T47D (cell line): ENCODE measurements around the gene SRSF4.
"Not testable (repeated sequence)": the region's sequence is repeated elsewhere in the genome, so short reads cannot be mapped to it uniquely, and the experiment has no call there.

ENCODE experiments used
- DNase-seq, 2 experiments: peaks; one replicate each; pipeline versions ENCODE4 v3.0.0 to v3.0.0-alpha.2; 2011 to 2012; ENCODE audit warnings: low read depth in 1 of 2, low spot score in 1 of 2
- JUND ChIP-seq: IDR thresholded peaks from 2 replicates; pipeline ENCODE4 v1.6.1; 2012; ENCODE audit warnings: low read depth
- in situ Hi-C: cut with HindIII; loops from 2 replicates; pipeline ENCODE4 v1.10.0; 2016; ENCODE audit warnings: low sequenced_read_pairs, low pct_unique_long_range_greater_than_20kb

Gene SRSF4

DNA sequence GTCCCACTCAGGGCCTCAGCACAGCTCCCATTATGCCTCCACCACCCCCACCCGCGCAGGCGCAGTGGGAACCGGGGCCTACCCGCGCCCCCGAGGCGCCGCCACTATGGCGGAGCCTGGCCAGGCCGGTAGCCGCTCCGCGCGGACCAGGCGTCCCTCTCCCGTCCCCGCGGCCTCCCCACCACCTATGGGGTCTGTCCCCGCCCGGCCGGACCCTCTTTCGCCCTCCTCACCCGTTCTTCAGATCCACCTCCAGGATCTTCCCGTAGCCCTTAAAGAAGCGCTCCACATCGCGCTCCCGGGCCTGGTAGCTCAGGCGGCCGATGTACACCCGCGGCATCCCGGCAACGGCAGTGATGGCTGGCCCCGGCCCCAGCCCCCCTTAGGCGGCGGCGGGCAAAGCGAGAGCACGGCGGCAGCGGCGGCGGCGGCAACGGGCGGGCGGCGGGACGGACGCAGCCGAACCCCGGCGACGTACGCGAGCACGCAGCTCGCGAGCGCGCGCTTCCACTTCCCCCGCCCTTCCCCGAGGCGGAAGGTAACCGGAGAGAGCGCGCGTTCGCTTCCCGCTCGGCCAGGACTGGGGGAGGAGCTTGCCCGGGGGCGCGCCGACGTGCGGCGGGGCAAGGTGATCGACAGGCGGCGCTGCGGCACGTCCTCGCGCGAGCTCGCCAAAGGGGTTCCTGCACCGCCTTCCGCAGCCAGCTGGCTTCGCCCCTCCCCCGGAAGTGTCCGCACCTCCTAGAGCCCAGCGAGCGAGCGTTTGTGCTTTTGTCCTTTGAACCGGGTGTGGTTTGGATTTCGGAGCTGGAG, at the start of gene SRSF4:
Gene SRSF4 (minus strand): TSS at position 488 of the 813 bp plus-strand sequence. CDS start 148 bp downstream, at position 340.
- no peak for TF ChIP-seq JUND
- in situ Hi-C loops: no loop called here
- peak; percentile 86 to 97 for DNase-seq

DNA sequence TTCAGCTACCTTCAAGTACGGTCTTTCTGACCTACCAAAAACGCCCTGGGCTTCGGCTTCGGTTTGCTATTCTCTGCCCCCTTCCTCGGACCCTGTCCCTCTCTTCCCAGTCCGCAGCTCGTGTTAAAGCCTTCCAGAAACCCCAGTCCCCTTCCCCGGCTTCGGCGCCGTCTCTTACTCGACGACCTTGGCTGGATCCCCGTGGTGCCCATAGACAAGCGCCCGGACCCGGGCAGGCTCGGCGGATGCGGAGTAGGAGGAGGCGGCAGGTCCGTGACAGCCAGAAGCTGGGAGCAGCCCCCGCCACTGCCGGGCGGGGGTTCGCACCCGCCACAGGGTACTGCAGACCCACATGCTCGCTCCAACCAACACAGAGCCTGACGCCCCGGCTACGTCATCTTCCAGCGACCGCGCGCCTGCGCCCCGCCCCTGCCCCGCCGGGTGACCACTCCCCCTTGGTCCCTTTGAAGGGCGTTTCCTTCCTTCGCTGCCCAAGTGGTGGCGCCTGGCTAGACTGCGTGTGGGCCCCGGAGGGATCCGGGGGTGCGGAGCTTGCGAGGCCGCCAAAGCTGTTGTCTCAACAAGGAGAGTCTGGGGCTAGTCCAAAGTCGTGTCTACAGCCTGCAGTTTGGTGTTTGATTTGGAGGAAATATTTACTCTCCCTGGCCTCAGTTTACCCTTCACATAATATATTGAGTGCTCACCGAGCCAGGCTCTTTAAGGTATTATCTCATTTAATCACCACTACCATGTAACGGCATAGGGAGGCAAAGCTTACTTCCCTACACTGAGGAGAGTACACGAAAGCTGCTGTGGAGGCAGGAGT, 49.1 kb upstream of the SRSF4 start, which contains the start of gene MECR:
Gene MECR (minus strand): TSS at position 382 of the 826 bp plus-strand sequence. CDS start 28 bp downstream, at position 354.
- in situ Hi-C loops: no loop called here
- no peak for TF ChIP-seq JUND

DNA sequence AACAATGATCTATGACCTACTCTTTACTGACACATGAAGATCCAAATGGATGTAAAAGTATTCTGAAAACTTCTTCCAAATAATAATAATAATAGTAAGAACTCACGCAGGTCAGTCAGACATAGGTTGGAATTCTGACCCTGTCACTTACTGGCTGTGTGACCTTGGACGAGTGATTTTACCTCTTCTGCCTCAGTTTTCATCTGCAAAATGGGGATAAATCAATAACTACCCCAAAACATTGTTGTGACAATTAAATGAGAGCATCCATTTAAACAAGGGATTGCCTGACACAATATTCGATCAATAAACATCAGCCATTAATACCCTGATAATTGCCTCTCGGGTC, 48.5 kb upstream of the SRSF4 start:
- no peak for TF ChIP-seq JUND
- no peak for DNase-seq
- in situ Hi-C loops: no loop called here

More for the DNA sequence above, 49.1 kb upstream of the SRSF4 start, which contains the start of gene MECR:
- peak; percentile 81 to 92 for DNase-seq

DNA sequence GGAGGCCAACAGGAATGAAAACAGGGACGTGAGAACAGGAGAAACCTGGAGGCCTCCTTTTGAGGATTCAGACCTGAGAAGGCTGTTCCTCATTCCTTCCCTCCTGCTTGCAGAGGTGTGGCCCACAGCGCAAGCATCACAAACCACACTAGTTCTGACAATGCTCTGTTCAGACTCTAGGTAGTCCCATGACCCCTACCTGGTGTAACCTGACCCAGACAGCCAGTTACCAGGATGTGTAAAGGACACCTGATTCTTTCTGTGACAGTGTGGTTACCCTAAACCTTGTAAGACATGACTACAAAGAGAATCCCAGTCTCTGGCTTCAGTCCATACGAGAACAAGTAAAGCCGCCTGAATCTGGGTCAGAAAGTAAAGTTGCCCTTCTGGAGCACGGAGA, 45.8 kb upstream of the SRSF4 start:
- peak in 1 of 2 experiments; percentile 92 for DNase-seq
- in situ Hi-C loops: no loop called here
- TF ChIP-seq JUND: no peak

DNA sequence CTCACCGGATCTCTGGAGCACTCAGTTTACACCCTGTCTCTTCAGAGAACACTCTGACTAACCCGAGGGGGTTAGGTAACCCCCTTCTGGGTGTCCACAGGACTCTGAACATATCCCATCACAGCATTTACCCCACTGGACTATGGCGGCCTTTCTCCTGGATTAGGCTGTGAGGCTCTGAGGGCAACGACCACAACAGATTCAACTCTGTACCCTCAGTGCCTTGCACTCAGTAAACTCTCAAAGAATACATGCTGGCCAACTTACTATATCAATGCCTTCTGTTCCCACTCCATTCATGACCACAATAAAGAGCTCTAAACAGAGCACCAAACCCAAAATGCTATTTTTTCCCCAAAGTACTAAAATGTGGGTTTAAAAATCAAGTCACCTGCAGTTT, 43.7 kb upstream of the SRSF4 start:
- in situ Hi-C loops: no loop called here
- no peak for TF ChIP-seq JUND
- no peak for DNase-seq

DNA sequence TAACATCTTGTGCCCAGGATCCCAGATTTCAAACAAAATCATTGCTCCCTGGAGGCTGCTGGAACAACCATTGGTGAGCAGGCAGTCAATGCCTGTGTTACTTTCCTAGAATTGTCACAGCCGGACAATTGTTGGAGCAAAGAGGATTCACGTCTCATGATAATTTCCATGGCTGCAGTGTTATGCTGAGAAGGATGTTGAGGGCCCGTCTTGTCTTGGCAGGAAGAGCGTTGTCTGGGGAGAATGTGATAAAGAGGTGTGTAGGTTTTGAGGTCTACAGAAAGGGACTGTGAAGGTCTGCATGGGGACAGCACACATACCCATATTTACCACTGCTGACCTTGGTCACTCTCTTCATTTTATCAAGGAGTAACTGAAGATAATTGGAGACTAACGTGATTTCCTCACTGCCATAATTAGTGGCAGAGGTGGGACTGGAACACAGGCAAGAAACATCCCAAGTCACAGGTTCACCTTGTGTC, 42.7 kb upstream of the SRSF4 start:
- in situ Hi-C loops: no loop called here
- no peak for TF ChIP-seq JUND
- no peak for DNase-seq

DNA sequence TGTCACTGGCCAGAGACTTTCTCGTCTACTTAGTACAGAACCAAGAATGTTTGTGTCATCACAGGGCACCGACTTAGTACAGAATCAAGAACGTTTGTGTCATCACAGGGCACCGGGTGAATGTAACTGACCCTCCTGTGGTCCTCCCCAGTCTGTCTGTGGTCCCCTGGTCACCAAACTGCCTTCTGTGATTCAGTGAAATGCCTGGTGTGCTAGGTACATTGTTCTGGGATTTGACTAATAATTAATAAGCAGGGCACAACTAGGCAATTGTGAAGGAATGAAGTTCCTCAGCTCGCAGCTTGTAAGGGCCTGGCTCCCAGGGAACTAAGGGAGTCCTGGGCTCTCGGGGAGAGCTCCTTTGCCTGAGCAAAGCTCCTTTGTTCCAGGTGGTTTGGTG, 41.8 kb upstream of the SRSF4 start:
- DNase-seq: no peak
- no peak for TF ChIP-seq JUND
- in situ Hi-C loops: no loop called here

DNA sequence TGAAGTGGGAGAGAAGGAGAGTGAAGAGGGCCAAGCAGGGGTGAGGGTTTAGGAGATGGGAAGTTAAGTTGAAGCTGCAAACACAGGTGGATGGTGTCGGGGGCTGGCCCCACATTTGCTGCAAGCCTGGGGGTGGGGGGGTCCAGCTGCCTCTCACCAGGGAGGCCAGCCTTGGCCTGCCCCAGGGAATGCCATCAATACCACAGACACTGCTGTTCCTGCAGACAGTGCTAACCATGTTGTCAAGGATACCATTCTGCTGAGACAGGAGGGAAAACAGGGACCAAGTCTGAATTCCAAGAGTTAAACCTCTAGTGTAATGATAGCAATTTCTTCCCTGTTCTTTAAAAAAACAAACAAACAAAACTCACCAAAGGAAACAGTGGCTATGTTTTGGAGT, 41.0 kb upstream of the SRSF4 start:
- in situ Hi-C loops: no loop called here
- no peak for TF ChIP-seq JUND
- DNase-seq: no peak

DNA sequence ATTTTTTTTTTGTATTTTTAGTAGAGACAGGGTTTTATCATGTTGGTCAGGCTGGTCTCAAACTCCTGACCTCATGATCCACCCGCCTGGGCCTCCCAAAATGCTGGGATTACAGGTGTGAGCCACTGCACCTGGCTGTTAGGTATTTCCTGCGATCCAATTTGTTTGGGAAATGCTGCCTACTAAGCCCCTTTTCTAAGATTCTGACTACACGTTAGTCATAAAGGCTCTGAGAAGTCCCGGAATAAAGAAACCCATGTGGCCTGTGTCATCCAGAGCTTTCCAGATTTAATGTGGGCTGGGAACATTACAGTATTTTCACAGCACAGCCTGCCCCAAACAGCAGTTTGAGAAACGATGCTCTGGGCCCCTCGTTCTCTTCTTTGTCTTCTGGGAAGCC, 40.6 kb upstream of the SRSF4 start:
- in situ Hi-C loops, DNase-seq: not testable (repeated sequence)

DNA sequence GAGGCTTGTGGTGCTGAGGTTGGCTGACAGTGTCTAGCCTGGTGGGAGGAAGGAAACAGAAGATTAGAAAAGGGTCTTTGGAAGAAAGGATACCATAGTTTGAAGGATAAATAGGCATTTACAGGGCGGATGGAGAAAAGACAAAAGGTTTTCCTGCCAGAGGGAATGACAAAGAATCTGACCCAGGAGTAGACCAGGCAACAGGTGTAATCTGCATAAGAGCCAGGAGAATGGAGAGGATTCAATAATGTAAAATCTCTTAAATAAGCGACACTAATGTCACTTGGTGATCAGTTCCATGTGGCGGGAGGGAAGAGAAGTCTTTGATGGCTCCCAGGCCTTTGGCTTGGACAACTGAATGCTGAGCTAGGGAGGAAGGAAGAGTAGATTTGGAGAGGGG, 39.6 kb upstream of the SRSF4 start:
- no peak for DNase-seq
- TF ChIP-seq JUND: no peak
- in situ Hi-C loops: no loop called here

DNA sequence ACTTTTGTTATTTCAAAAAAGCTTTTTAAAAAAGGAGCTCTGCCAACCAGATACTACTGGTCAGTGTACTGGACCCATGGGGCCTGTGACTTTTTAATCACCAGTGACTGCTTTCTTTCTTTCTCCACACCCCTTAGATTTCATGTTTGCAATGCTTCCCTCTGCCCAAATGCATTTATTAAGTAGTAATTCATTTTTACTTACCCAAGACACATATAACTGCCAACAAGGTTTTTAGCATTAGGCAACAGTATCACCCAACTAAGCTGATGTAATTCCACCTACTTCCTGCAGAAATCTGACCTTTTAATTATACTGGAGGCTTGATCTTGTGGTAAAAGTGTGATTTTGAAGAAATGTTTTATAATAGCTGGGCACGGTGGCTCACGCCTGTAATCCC, 36.5 kb upstream of the SRSF4 start:
- no peak for TF ChIP-seq JUND
- in situ Hi-C loops: no loop called here
- DNase-seq: no peak

DNA sequence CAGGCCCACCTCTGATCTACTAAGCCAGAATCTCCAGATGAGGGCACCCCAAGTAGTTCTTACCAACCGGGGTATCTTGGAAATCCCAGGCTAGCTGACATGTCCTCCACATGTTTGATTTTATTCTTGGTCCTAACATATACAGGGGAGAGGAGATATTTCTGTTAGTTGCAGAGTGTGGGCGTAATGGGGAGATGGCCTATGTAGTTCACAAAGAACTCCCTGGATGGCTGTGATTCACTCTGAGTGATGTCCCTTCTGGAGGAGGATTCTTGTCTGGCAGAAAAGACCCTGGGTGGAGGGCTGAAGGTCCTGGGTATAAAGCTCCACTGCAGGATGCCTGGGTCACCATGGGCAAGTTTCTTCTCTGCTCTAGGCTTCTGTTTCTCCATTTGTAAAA, 35.9 kb upstream of the SRSF4 start:
- no peak for TF ChIP-seq JUND
- in situ Hi-C loops: no loop called here
- no peak for DNase-seq

DNA sequence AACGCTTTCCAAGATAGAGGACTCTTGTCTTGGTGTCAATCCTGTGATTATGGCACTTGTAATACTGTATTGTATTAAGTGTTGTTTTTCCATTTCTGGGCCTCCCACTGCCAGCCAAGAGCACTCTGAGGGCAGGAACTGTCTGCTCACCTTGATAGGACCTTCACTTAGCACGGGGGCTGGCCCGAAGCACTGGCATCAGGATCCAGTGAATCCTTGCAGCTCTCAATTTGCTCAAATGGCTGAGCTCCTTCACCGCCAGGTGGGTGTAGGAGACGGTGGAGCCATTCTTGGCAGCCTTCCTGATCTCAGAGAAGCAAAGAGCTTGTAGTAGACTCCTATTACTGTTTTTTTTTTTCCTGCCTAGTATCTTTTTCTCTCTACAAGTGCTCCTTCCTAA, 31.4 kb upstream of the SRSF4 start:
- in situ Hi-C loops: no loop called here
- DNase-seq: no peak
- TF ChIP-seq JUND: no peak
